IMR-90 (cell line): ENCODE measurements around the gene EPB41L2.

ENCODE experiments used
- BHLHE40 ChIP-seq: fragments of 150-350 bp; IDR thresholded peaks from 2 replicates; pipeline ENCODE4 v1.6.1; 2016; ENCODE audit warnings: mild to moderate bottlenecking, low read depth, low read length
- CEBPB ChIP-seq: IDR thresholded peaks from 2 replicates; pipeline ENCODE4 v1.6.1; 2012; ENCODE audit warnings: low read depth, low read length, improper control_type of control experiment
- CTCF ChIP-seq: conservative IDR thresholded peaks from 2 replicates; pipeline ENCODE4 v1.5.1; 2012; ENCODE audit warnings: mild to moderate bottlenecking, low read depth, low read length, improper control_type of control experiment
- ELK1 ChIP-seq: fragments of 150-350 bp; IDR thresholded peaks from 2 replicates; pipeline ENCODE4 v1.6.1; 2016; ENCODE audit warnings: low read depth, mild to moderate bottlenecking, low read length, moderate library complexity, borderline replicate concordance
- MAZ ChIP-seq: IDR thresholded peaks from 2 replicates; pipeline ENCODE4 v1.6.1; 2012; ENCODE audit warnings: low read depth, mild to moderate bottlenecking, low read length, improper control_type of control experiment, moderate library complexity, borderline replicate concordance
- MXI1 ChIP-seq: IDR thresholded peaks from 2 replicates; pipeline ENCODE4 v1.6.1; 2012; ENCODE audit warnings: low read depth, mild to moderate bottlenecking, low read length, moderate library complexity, borderline replicate concordance
- POLR2A ChIP-seq: IDR thresholded peaks from 2 replicates; pipeline ENCODE4 v1.6.1; 2012; ENCODE audit warnings: mild to moderate bottlenecking, low read depth, low read length
- RAD21 ChIP-seq: IDR thresholded peaks from 2 replicates; pipeline ENCODE4 v1.6.1; 2012; ENCODE audit warnings: low read length, improper control_type of control experiment
- RCOR1 ChIP-seq: IDR thresholded peaks from 2 replicates; pipeline ENCODE4 v1.6.1; 2012; ENCODE audit warnings: mild to moderate bottlenecking, low read length, improper control_type of control experiment; ENCODE audit not compliant: insufficient replicate concordance

GRCh38 chr6:130825772-130826441, 237.1 kb downstream of the EPB41L2 start:
- no peak for TF ChIP-seq CTCF
- no peak for TF ChIP-seq MAZ
- TF ChIP-seq RAD21 = no peak
- TF ChIP-seq BHLHE40 = no peak
- no peak for TF ChIP-seq POLR2A
- no peak for TF ChIP-seq MXI1
- no peak for TF ChIP-seq ELK1
- TF ChIP-seq CEBPB = no peak
- no peak for TF ChIP-seq RCOR1
